ENCODE measurements around the gene MGAT2. TPM values are rescaled to one million over a fixed set of nuclear protein-coding genes. Genes with fewer than 3 reads are reported as not detected.
"Not testable (repeated sequence)": the region's sequence is repeated elsewhere in the genome, so short reads cannot be mapped to it uniquely, and the experiment has no call there.

MGAT2 gene
- total RNA-seq, 3 donors from 2014 or later, result 28.7 to 64.5 (median 34.6) TPM

GRCh38 chr14:49615776-49616175 lies 4.8 kb upstream of the MGAT2 start:
- peaks cover 10% of the 10 kb centered on the region for H3K4me1 ChIP-seq (ENCODE audit: low read depth)
- H3K9me3 ChIP-seq, result no peaks in the 10 kb centered on the region
- intact Hi-C loops (cut with DNase I, micrococcal nuclease), result no loop called here
- no peak overlapping the region for H3K4me3 ChIP-seq
- ATAC-seq, result no peak
- DNase-seq, result no peak
- TF ChIP-seq, protein P1, sequence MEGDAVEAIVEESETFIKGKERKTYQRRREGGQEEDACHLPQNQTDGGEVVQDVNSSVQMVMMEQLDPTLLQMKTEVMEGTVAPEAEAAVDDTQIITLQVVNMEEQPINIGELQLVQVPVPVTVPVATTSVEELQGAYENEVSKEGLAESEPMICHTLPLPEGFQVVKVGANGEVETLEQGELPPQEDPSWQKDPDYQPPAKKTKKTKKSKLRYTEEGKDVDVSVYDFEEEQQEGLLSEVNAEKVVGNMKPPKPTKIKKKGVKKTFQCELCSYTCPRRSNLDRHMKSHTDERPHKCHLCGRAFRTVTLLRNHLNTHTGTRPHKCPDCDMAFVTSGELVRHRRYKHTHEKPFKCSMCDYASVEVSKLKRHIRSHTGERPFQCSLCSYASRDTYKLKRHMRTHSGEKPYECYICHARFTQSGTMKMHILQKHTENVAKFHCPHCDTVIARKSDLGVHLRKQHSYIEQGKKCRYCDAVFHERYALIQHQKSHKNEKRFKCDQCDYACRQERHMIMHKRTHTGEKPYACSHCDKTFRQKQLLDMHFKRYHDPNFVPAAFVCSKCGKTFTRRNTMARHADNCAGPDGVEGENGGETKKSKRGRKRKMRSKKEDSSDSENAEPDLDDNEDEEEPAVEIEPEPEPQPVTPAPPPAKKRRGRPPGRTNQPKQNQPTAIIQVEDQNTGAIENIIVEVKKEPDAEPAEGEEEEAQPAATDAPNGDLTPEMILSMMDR (IDR thresholded peaks at IDR 0.05), result no peak
- no peaks in the 10 kb centered on the region for H3K36me3 ChIP-seq (ENCODE audit: low read depth)

DNA sequence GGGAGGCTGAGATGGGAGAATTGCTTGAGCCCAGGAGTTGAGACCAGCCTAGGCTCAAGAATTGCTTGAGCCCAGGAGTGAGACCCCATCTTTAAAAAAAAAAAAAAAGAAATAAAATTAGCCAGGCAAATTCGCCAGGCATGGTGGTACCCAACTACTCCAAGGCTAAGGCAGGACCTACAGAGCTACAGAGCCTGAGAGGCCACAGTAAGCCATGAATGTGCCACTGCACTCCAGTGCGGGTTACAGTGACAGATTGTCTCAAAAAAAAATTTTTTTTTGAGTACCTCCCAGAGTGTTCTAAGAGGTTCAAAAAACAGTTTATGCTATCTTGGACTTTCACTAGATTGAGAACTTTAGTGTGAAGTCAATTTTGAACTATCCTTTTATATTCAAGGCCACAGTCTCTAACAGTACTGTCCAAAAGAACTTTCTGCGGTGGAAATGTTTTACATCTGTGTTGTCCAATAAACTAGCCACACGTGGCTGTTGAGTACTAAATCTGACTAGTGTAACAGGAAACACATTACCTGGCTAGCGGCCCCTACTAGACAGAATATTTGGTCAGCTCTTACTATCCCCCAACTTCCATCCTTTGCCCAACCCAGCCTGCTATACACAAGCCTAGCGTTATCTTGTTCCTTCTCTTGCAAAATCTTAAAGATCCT lies 2.6 kb upstream of the MGAT2 start:
- TF ChIP-seq, protein P1 (IDR thresholded peaks at IDR 0.05), result no peak
- DNase-seq, result no peak
- no peak for ATAC-seq
- Histone ChIP-seq H3K4me1 (ENCODE audit: low read depth) (peaks cover 24% of the 10 kb centered on the region), H3K9me3 (no peaks in the 10 kb centered on the region), H3K4me3 (no peak overlapping the region), H3K36me3 (ENCODE audit: low read depth) (no peaks in the 10 kb centered on the region)
- intact Hi-C loops (cut with DNase I, micrococcal nuclease), result no loop called here

DNA sequence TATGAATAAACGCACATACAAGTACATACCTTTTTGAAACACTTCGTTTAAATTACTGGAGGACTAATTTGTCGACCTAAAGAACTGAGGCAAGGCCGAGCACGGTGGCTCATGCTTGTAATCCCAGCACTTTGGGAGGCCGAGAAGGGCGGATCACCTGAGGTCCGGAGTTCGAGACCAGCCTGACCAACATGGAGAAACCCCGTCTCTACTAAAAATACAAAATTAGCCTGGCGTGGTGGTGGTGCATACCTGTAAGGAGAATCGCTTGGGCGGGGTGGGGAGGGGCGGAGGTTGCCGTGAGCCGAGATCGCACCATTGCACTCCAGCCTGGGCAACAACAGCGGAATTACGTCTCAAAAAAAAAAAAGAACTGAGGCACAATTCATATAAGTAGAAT lies 1.3 kb upstream of the MGAT2 start:
- intact Hi-C loops (cut with DNase I, micrococcal nuclease); H3K36me3 ChIP-seq (ENCODE audit: low read depth); H3K9me3 ChIP-seq; ATAC-seq: not testable (repeated sequence)
- DNase-seq, result peak in 2 of 3 donors; percentile 24 to 54
- Histone ChIP-seq H3K4me1 (ENCODE audit: low read depth) (peaks cover 37% of the 10 kb centered on the region), H3K4me3 (peak overlapping the region; percentile 85)

- Histone ChIP-seq H3K4me3 (peak overlapping the region; percentile 85), H3K4me1 (ENCODE audit: low read depth) (peaks cover 41% of the 10 kb centered on the region), H3K36me3 (ENCODE audit: low read depth) (no peaks in the 10 kb centered on the region), H3K9me3 (no peaks in the 10 kb centered on the region)
- DNase-seq (no peak), ATAC-seq (no peak)
- intact Hi-C loops (cut with DNase I, micrococcal nuclease), result no loop called here
- TF ChIP-seq, protein P1 (IDR thresholded peaks at IDR 0.05), result no peak
Measured at GRCh38 chr14:49619730-49620129, 869 bp upstream of the MGAT2 start.

DNA sequence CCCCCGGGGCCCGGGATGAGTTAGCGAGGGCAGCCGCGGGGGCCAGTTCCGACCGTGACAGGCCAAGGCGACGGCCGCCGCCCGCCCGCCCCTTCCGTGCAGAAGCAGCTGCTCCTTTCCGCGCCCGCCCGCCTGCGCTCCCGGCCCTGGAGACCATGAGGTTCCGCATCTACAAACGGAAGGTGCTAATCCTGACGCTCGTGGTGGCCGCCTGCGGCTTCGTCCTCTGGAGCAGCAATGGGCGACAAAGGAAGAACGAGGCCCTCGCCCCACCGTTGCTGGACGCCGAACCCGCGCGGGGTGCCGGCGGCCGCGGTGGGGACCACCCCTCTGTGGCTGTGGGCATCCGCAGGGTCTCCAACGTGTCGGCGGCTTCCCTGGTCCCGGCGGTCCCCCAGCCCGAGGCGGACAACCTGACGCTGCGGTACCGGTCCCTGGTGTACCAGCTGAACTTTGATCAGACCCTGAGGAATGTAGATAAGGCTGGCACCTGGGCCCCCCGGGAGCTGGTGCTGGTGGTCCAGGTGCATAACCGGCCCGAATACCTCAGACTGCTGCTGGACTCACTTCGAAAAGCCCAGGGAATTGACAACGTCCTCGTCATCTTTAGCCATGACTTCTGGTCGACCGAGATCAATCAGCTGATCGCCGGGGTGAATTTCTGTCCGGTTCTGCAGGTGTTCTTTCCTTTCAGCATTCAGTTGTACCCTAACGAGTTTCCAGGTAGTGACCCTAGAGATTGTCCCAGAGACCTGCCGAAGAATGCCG lies 699 bp downstream of the MGAT2 start:
- TF ChIP-seq, protein P1 (IDR thresholded peaks at IDR 0.05), result no peak
- peaks cover 41% of the 10 kb centered on the region for H3K4me1 ChIP-seq (ENCODE audit: low read depth)

GRCh38 chr14:49622022-49622607 lies 1.5 kb downstream of the MGAT2 start:
- intact Hi-C loops (cut with DNase I, micrococcal nuclease), result no loop called here
- TF ChIP-seq, protein P1 (IDR thresholded peaks at IDR 0.05), result no peak
- H3K9me3 ChIP-seq, result no peaks in the 10 kb centered on the region
- no peaks in the 10 kb centered on the region for H3K36me3 ChIP-seq (ENCODE audit: low read depth)
- H3K4me3 ChIP-seq, result no peak overlapping the region
- no peak for DNase-seq
- ATAC-seq, result no peak
- peaks cover 41% of the 10 kb centered on the region for H3K4me1 ChIP-seq (ENCODE audit: low read depth)

More for the DNA sequence above, 699 bp downstream of the MGAT2 start:
- intact Hi-C loops (cut with DNase I, micrococcal nuclease), result no loop called here
- Histone ChIP-seq H3K9me3 (no peaks in the 10 kb centered on the region), H3K4me3 (peak overlapping the region; percentile 85), H3K36me3 (ENCODE audit: low read depth) (no peaks in the 10 kb centered on the region)
- ATAC-seq, result peak; percentile 66
- DNase-seq, result peak; percentile 70 to 89 (median 82)

Measured in mucosa of descending colon (tissue), 3 donors.